ENCODE results near the gene WRAP53.

GRCh38 chr17:7677388-7678067, 10.7 kb upstream of the WRAP53 start:
- no peak for TF ChIP-seq ISL1 (CRISPR knock-in tag; IDR thresholded peaks at IDR 0.05)
- TF ChIP-seq CREB5 (CRISPR knock-in tag; IDR thresholded peaks at IDR 0.05; ENCODE audit: low read depth): no peak
